Activated gamma-delta T cell treated with Interleukin-2 at 50 U/mL for 16 hours (primary cell): ENCODE data around the gene CSRP1.

Experiments
- DNase-seq: peaks from one replicate; pipeline ENCODE4 v3.0.0-alpha.2; 2020

The CSRP1 gene

GRCh38 chr1:201513498-201514243 lies 6.7 kb upstream of the CSRP1 start:
- DNase-seq: no peak

GRCh38 chr1:201511941-201512539 lies 5.1 kb upstream of the CSRP1 start:
- DNase-seq: no peak

GRCh38 chr1:201511396-201511940 lies 4.5 kb upstream of the CSRP1 start:
- no peak for DNase-seq

- DNase-seq: no peak
These were observed 3.8 kb upstream of the CSRP1 start for GRCh38 chr1:201510734-201511133.

GRCh38 chr1:201509601-201510374 lies 2.9 kb upstream of the CSRP1 start:
- DNase-seq: no peak

GRCh38 chr1:201508809-201509208 lies 1.9 kb upstream of the CSRP1 start:
- DNase-seq: no peak

- no peak for DNase-seq
These were observed 395 bp upstream of the CSRP1 start for GRCh38 chr1:201507360-201507675.

- DNase-seq: no peak
These were observed 831 bp downstream of the CSRP1 start for GRCh38 chr1:201506092-201506491.

GRCh38 chr1:201505503-201505890 lies 1.4 kb downstream of the CSRP1 start:
- DNase-seq: no peak

- no peak for DNase-seq
These were observed 2.0 kb downstream of the CSRP1 start for GRCh38 chr1:201504799-201505502.

GRCh38 chr1:201504179-201504631 lies 2.7 kb downstream of the CSRP1 start:
- DNase-seq: no peak

GRCh38 chr1:201503397-201504176 lies 3.3 kb downstream of the CSRP1 start:
- DNase-seq: no peak

- DNase-seq: no peak
These were observed 4.4 kb downstream of the CSRP1 start for GRCh38 chr1:201502511-201502857.

- no peak for DNase-seq
These were observed 5.0 kb downstream of the CSRP1 start for GRCh38 chr1:201501812-201502510.

GRCh38 chr1:201501144-201501543 lies 5.8 kb downstream of the CSRP1 start:
- no peak for DNase-seq

- DNase-seq: no peak
These were observed 6.2 kb downstream of the CSRP1 start for GRCh38 chr1:201500670-201501120.

GRCh38 chr1:201499795-201500669 lies 6.9 kb downstream of the CSRP1 start:
- no peak for DNase-seq

GRCh38 chr1:201499191-201499590 lies 7.7 kb downstream of the CSRP1 start:
- no peak for DNase-seq

GRCh38 chr1:201498621-201499020 lies 8.3 kb downstream of the CSRP1 start:
- no peak for DNase-seq

- no peak for DNase-seq
These were observed 8.9 kb downstream of the CSRP1 start for GRCh38 chr1:201497935-201498509.
